ENCODE data around the gene OAS1.

Gene OAS1

DNA sequence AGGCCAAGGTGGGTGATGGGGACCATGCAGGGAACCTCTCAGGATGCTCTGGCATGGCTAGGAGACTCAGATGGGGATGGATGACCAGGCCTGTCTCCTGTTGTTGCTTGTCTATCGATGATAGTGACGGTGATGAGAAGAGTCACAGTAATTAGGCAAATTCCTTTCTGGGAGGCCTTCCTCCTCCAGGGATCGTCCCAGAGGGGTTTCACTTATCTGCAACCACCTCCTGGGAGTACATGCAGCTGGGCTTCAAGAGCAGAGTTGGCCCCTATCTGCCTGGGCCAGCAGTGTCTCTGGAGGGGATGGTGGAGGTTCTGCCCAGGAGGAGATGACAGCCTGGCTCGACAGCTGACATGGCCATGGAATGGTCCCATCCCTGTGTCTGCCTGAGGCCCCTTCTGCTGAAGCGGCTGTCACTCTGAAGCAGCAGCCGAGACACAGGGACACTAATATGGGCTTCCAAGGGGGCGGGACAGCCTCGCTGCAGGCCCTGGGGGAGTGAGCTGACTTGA, 27.5 kb upstream of the OAS1 start:
- TF ChIP-seq JUND (IDR thresholded peaks at IDR 0.05; ENCODE audit: low read depth) = no peak
- in situ Hi-C loops (cut with HindIII; ENCODE audit: low pct_unique_long_range_greater_than_20kb, low sequenced_read_pairs) = no loop called here
- DNase-seq (ENCODE audit: low read depth in 1 of 2, low spot score in 1 of 2) = no peak

DNA sequence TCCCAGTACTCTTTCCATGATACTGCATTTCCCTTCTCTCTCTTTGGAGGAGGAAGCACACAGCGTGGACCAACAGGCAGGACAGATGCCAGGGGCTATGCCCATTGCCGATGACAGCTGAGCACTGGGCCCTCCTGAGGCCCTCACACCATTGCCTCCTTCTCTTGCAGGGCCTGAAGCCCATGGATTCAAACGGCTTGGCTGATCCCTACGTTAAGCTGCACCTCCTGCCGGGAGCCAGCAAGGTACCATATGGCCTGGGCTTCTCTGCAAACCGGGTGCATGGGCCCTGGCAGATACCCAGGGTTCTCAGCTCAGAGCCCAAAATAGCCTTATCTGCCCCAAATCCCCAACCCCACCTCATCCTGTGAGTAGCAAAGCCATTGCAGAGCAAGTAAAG, 25.2 kb upstream of the OAS1 start:
- no peak for TF ChIP-seq JUND (IDR thresholded peaks at IDR 0.05; ENCODE audit: low read depth)
- in situ Hi-C loops (cut with HindIII; ENCODE audit: low pct_unique_long_range_greater_than_20kb, low sequenced_read_pairs) = no loop called here
- DNase-seq (ENCODE audit: low read depth in 1 of 2, low spot score in 1 of 2) = no peak

DNA sequence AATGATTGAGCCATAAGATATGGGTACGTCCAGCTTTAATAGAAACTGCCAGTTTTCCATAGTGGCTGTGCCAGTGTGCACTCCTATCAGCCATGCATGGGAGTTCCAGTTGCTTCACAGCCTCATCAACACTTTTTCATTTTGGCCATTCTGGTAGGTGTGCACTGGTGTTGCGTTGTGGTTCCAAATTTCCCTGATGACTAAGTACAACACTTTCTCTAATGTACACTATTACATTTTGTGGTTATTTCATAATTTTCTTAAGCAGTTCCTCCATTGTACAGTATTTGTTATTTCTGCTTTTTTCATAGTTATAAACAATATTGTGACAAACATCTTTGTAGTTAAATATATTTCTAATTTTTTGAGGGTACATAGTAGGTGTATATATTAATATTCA, 21.5 kb upstream of the OAS1 start:
- no peak for DNase-seq (ENCODE audit: low read depth in 1 of 2, low spot score in 1 of 2)
- in situ Hi-C loops (cut with HindIII; ENCODE audit: low pct_unique_long_range_greater_than_20kb, low sequenced_read_pairs) = no loop called here
- no peak for TF ChIP-seq JUND (IDR thresholded peaks at IDR 0.05; ENCODE audit: low read depth)

- no peak for TF ChIP-seq JUND (IDR thresholded peaks at IDR 0.05; ENCODE audit: low read depth)
- in situ Hi-C loops (cut with HindIII; ENCODE audit: low pct_unique_long_range_greater_than_20kb, low sequenced_read_pairs) = no loop called here
- DNase-seq (ENCODE audit: low read depth in 1 of 2, low spot score in 1 of 2) = no peak
These were observed 19.2 kb upstream of the OAS1 start for GRCh38 chr12:112887550-112887949.

DNA sequence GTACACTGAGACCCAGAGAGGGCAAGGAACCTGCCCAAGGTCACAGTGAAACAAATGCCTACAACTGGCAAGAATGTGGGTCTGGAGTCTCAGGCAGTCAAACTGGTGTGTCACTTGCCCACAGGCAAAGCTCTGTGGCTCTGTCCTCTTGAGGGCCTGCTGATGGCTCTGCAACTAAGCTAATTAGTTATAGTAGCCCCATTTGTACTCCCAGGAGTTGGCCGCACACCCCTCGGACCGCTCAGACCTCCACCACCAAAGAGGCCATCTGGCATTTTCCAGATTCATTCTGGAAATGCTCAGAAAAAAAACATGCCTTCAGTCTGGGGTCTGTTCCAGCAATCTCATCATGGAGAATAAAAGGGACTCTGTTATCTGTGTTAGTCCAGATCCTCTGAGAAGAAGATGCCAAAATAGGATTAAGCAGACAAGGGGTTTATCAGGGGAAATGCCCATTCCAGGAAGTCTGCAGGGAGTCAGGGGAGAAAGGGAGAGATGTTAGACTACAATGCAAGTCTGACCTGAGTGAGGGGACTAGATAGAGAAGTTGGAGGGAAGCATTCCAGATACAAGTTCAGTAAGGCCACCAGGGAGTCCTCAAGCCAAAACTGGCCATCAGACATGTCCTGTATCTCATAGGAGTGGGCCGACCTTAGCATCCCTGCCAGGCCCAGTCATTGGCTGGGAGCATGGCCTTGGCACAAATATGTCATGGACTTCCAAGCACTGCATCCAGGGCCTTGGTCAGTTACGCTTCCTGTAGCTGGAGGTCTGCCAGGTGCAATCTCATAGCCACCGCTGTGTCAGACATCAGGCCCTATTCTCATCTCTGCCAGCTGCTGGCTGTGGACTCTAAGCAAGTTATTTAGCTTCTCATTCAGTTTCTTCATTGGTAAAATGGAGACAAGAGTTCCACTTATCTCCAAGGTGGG, 15.4 kb upstream of the OAS1 start:
- TF ChIP-seq JUND (IDR thresholded peaks at IDR 0.05; ENCODE audit: low read depth) = no peak
- no peak for DNase-seq (ENCODE audit: low read depth in 1 of 2, low spot score in 1 of 2)
- in situ Hi-C loops (cut with HindIII; ENCODE audit: low pct_unique_long_range_greater_than_20kb, low sequenced_read_pairs) = no loop called here

DNA sequence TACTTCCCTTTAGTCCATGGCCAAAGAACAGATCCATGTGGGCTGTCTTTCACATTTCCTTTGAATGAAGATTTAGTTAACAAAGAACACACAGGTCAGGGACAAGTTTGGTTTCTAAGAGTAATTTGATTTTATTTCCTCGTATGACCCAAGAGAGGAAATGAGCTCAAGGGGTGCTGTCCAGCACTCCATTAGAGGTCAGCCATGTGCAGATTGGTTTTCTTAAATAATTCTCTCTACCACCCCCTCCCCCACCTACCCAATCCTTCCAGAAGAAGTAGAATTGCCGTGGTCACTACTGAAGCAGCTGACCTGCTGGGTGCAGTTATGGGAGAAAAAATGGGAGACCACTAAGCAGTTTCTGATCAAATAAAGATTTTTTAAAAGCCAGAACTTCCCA, 13.9 kb upstream of the OAS1 start:
- DNase-seq (ENCODE audit: low read depth in 1 of 2, low spot score in 1 of 2) = peak in 1 of 2 experiments; percentile 27
- TF ChIP-seq JUND (IDR thresholded peaks at IDR 0.05; ENCODE audit: low read depth) = no peak
- in situ Hi-C loops (cut with HindIII; ENCODE audit: low pct_unique_long_range_greater_than_20kb, low sequenced_read_pairs) = no loop called here

DNA sequence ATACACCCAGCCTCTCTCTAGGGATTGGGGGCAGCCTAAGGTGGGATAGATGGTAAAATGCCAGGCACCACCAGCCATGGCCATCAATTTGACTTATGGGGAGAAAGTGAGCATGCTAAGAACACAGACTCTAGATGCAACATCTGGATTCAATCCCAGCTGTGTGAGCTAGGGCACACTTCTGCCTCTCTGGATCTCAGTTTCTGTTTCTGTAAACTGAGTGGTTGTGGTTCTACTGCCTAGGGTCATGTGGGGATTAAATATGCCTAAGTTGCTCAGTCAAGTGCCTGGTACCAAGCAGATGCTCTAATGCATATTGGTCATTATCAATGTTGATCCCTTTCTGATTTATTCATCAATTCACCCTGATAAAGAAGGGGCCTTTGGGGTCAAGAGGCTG, 12.6 kb upstream of the OAS1 start:
- in situ Hi-C loops (cut with HindIII; ENCODE audit: low pct_unique_long_range_greater_than_20kb, low sequenced_read_pairs) = no loop called here
- DNase-seq (ENCODE audit: low read depth in 1 of 2, low spot score in 1 of 2) = no peak

GRCh38 chr12:112898380-112898779, 8.4 kb upstream of the OAS1 start:
- DNase-seq (ENCODE audit: low read depth in 1 of 2, low spot score in 1 of 2) = no peak
- TF ChIP-seq JUND (IDR thresholded peaks at IDR 0.05; ENCODE audit: low read depth) = no peak
- in situ Hi-C loops (cut with HindIII; ENCODE audit: low pct_unique_long_range_greater_than_20kb, low sequenced_read_pairs) = no loop called here

More for the DNA sequence above, 12.6 kb upstream of the OAS1 start:
- no peak for TF ChIP-seq JUND (IDR thresholded peaks at IDR 0.05; ENCODE audit: low read depth)

DNA sequence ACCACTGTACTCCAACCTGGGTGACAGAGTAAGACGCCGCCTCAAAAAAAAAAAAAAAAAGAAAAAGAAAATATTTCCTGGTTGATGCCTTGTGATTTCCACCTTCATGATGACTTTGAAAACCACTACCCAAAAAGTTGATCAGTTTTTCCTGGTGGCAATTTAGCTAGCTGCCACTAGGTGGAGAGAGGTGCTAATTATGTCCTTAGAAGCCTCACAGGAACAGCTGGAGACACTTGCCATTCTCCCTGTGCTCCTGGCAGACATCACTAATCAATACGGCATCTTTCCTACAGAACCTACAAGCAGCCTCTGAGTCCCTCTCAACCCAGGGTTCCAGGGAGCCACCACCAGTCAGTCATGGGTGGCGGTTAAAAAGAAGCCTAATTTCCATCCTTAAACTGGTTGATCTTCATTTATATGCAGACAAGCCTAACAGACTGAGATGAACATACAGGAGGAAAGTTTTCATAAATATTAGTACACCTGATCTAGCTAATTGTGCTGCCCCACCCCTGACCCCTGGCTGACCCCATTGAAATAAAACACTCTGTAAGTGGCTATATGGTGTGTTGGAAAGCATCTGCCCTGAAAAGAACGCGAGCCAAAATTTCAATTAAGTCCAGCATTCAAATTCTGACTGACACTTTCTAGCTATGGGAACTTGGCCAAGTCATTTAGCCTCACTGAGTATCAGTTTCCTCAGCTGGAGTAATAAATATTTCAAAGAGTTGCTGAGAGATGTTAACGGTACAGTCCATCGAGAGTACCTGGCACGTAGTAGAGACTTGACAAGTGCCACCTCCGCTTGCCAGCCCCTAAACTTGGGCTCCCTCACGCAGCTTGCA, 6.2 kb upstream of the OAS1 start:
- no peak for TF ChIP-seq JUND (IDR thresholded peaks at IDR 0.05; ENCODE audit: low read depth)
- in situ Hi-C loops (cut with HindIII; ENCODE audit: low pct_unique_long_range_greater_than_20kb, low sequenced_read_pairs) = no loop called here
- DNase-seq (ENCODE audit: low read depth in 1 of 2, low spot score in 1 of 2) = peak; percentile 74 to 89

DNA sequence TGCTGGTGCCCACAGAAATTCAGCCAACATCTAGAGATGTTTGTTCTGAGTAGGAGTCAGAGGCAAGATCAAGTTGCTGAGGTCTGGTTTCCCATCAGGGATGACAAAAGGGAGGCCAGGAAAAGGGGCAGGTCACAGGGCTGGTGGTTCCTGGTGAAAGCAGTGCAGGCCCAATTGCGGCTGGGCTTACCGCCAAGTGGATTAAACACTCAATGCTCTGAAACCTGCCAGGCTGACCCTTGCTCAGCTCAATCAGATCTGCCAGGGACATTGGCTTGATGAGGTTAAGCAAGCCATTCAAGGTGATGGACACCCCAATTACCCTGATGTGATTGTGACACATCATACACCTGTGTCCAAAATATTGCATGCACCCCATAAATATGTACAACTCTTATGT, 5.5 kb upstream of the OAS1 start:
- no peak for DNase-seq (ENCODE audit: low read depth in 1 of 2, low spot score in 1 of 2)
- in situ Hi-C loops (cut with HindIII; ENCODE audit: low pct_unique_long_range_greater_than_20kb, low sequenced_read_pairs) = no loop called here
- TF ChIP-seq JUND (IDR thresholded peaks at IDR 0.05; ENCODE audit: low read depth) = no peak

GRCh38 chr12:112904571-112904970, 2.2 kb upstream of the OAS1 start:
- no peak for DNase-seq (ENCODE audit: low read depth in 1 of 2, low spot score in 1 of 2)
- in situ Hi-C loops (cut with HindIII; ENCODE audit: low pct_unique_long_range_greater_than_20kb, low sequenced_read_pairs) = no loop called here

DNA sequence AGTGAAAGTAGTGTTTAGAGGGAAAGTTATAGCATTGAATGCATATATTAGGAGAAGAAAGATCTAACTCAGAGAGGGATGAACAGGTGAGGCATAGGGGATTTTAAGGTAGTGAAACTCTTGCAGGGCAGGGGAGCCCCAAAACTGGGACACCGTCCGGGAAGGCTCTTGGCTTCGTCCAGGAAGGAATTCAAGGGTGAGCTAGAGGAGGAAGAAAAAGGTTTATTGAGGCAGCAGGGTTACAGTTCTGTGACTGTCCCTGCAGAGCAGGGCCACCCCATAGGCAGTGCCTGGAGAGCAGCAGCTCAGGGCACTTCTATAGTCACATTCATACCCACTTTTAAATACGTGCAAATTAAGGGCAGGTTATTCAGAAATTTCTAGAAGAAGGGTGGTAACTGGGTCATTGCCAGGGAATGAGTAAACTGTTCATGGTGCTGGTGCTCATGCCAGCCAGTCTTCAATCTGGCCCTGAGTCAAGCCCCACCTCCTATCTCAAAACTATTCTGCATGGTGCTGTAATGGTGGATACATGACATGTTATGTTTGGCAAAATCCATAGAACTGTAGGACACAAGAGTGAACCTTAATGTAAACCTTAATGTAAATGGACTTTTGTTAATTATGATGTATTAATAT, 1.2 kb upstream of the OAS1 start:
- no peak for DNase-seq (ENCODE audit: low read depth in 1 of 2, low spot score in 1 of 2)
- in situ Hi-C loops (cut with HindIII; ENCODE audit: low pct_unique_long_range_greater_than_20kb, low sequenced_read_pairs) = no loop called here
- TF ChIP-seq JUND (IDR thresholded peaks at IDR 0.05; ENCODE audit: low read depth) = no peak

More at GRCh38 chr12:112904571-112904970, 2.2 kb upstream of the OAS1 start:
- no peak for TF ChIP-seq JUND (IDR thresholded peaks at IDR 0.05; ENCODE audit: low read depth)

Measured in T47D (cell line).